DOHH2 (cell line): ENCODE data around the gene CFAP46.

Experiments
- H3F3A ChIP-seq: fragments of 200-600 bp; sonication (generic), shearing (Covaris generic); 2 replicates; pipeline ENCODE4 v1.6.0; 2016; ENCODE audit warnings: antibody characterized with exemption, mild to moderate bottlenecking; ENCODE audit not compliant: control insufficient read depth, insufficient read depth
- H3K27ac ChIP-seq: fragments of 200-600 bp; sonication (generic); 2 replicates; pipeline ENCODE4 v1.5.1; 2014; ENCODE audit warnings: low read depth, mild to moderate bottlenecking, low read length, moderate library complexity
- H3K27me3 ChIP-seq: fragments of 200-600 bp; sonication (generic); 2 replicates; pipeline ENCODE4 v1.6.1; 2014; ENCODE audit warnings: mild to moderate bottlenecking, low read length, mixed read lengths; ENCODE audit not compliant: control insufficient read depth
- H3K36me3 ChIP-seq: fragments of 200-600 bp; sonication (generic); 2 replicates; pipeline ENCODE4 v1.6.1; 2014; ENCODE audit warnings: mild to moderate bottlenecking, low read length, moderate library complexity, mixed read lengths; ENCODE audit not compliant: control insufficient read depth
- H3K4me1 ChIP-seq: fragments of 200-600 bp; sonication (generic); 2 replicates; pipeline ENCODE4 v1.6.1; 2014; ENCODE audit warnings: mild to moderate bottlenecking, low read length, mixed read lengths; ENCODE audit not compliant: control insufficient read depth
- H3K4me2 ChIP-seq: fragments of 200-600 bp; sonication (generic); 2 replicates; pipeline ENCODE4 v1.6.0; 2014; ENCODE audit warnings: mild to moderate bottlenecking, low read length, moderate library complexity
- H3K4me3 ChIP-seq: fragments of 200-600 bp; sonication (generic); 2 replicates; pipeline ENCODE4 v1.5.1; 2014; ENCODE audit warnings: mild to moderate bottlenecking, low read length, mixed read lengths
- H3K79me2 ChIP-seq: fragments of 200-600 bp; sonication (generic); 2 replicates; pipeline ENCODE4 v1.6.1; 2014; ENCODE audit warnings: mild to moderate bottlenecking, low read length, mixed read lengths; ENCODE audit not compliant: control insufficient read depth
- H3K9me2 ChIP-seq: fragments of 200-600 bp; sonication (generic); replicated peaks from 2 replicates; pipeline ENCODE4 v1.6.1; 2014; ENCODE audit warnings: mild to moderate bottlenecking, low read length, mixed read lengths; ENCODE audit not compliant: control insufficient read depth
- H3K9me3 ChIP-seq: fragments of 200-600 bp; sonication (generic); 2 replicates; pipeline ENCODE4 v1.6.1; 2014; ENCODE audit warnings: antibody characterized with exemption, low read length, mixed read lengths; ENCODE audit not compliant: control insufficient read depth, insufficient read depth
- H4K20me1 ChIP-seq: fragments of 200-600 bp; sonication (generic); 2 replicates; pipeline ENCODE4 v1.6.0; 2014; ENCODE audit warnings: low read depth, mild to moderate bottlenecking, antibody characterized with exemption, low read length, moderate library complexity; ENCODE audit not compliant: control insufficient read depth, insufficient read depth
- EZH2phosphoT487 ChIP-seq: fragments of 200-600 bp; sonication (generic); IDR thresholded peaks from 2 replicates; pipeline ENCODE4 v1.6.1; 2017; ENCODE audit warnings: borderline replicate concordance, mild to moderate bottlenecking, antibody characterized with exemption, low read length, moderate library complexity, mixed read lengths
- TF ChIP-seq, protein P1 (sequence below): fragments of 200-600 bp; sonication (generic); IDR thresholded peaks from one replicate; pipeline ENCODE4 v1.5.1; 2014; ENCODE audit warnings: antibody characterized with exemption, mild to moderate bottlenecking, low read depth, low read length; ENCODE audit not compliant: poor library complexity, severe bottlenecking

CFAP46 gene

DNA sequence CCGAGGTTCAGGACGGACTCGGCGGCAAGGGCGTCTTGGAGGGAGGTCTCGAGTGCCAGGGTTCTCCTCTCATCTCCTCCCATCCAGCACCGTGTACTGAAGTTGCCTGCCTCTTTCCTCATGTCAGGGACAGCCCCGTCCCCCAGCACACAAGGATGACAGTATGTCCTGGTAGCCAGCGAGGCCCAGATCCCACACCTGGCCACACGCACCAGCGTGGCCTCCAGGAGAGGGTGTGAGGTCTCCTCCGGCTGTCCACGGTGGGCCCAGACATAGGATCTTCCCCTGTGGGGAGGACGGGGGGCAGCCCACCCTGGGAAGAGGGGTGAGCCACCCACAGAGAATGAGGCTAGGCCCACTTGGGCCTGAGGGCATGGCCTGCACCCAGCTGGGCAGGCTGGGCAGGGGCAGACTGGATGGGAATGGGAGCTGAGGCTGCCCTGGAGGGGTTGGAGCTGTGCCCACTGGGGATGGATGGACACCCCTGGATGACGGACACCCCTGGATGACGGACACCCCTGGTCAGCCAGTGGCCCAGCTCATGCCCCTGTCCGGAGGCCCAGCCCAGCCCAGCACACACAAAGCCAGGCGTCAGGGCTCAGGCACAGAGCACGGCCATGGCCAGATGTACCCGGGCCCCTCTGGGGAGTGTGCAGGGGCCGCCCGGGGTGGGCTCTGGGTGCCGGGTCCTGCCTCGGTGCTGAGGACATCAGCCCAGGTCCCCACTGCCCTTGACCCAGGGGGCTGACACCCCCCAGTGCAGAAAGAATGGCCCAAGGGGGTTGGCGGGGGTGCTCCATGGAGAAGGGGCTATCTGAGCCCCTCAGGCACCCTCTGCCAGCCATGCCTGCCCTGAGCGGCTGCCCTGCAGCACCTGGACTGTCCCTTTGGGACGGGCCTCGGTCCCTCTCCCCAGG is 30.9 kb upstream of the CFAP46 start:
- H4K20me1 ChIP-seq = no peaks in the 10 kb centered on the region
- H3K9me3 ChIP-seq = peaks cover 3% of the 10 kb centered on the region; the same call in 1 of the 2 replicates
- H3F3A ChIP-seq = no peaks in the 10 kb centered on the region
- H3K9me2 ChIP-seq = no peaks in the 10 kb centered on the region
- H3K79me2 ChIP-seq = no peaks in the 10 kb centered on the region
- no peak overlapping the region for H3K4me3 ChIP-seq
- H3K4me1 ChIP-seq = no peaks in the 10 kb centered on the region
- H3K27ac ChIP-seq = no peak overlapping the region
- no peaks in the 10 kb centered on the region for H3K27me3 ChIP-seq
- no peaks in the 10 kb centered on the region for H3K36me3 ChIP-seq
- H3K4me2 ChIP-seq = no peak overlapping the region
- TF ChIP-seq EZH2phosphoT487 = no peak
- TF ChIP-seq, protein P1, sequence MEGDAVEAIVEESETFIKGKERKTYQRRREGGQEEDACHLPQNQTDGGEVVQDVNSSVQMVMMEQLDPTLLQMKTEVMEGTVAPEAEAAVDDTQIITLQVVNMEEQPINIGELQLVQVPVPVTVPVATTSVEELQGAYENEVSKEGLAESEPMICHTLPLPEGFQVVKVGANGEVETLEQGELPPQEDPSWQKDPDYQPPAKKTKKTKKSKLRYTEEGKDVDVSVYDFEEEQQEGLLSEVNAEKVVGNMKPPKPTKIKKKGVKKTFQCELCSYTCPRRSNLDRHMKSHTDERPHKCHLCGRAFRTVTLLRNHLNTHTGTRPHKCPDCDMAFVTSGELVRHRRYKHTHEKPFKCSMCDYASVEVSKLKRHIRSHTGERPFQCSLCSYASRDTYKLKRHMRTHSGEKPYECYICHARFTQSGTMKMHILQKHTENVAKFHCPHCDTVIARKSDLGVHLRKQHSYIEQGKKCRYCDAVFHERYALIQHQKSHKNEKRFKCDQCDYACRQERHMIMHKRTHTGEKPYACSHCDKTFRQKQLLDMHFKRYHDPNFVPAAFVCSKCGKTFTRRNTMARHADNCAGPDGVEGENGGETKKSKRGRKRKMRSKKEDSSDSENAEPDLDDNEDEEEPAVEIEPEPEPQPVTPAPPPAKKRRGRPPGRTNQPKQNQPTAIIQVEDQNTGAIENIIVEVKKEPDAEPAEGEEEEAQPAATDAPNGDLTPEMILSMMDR = no peak

DNA sequence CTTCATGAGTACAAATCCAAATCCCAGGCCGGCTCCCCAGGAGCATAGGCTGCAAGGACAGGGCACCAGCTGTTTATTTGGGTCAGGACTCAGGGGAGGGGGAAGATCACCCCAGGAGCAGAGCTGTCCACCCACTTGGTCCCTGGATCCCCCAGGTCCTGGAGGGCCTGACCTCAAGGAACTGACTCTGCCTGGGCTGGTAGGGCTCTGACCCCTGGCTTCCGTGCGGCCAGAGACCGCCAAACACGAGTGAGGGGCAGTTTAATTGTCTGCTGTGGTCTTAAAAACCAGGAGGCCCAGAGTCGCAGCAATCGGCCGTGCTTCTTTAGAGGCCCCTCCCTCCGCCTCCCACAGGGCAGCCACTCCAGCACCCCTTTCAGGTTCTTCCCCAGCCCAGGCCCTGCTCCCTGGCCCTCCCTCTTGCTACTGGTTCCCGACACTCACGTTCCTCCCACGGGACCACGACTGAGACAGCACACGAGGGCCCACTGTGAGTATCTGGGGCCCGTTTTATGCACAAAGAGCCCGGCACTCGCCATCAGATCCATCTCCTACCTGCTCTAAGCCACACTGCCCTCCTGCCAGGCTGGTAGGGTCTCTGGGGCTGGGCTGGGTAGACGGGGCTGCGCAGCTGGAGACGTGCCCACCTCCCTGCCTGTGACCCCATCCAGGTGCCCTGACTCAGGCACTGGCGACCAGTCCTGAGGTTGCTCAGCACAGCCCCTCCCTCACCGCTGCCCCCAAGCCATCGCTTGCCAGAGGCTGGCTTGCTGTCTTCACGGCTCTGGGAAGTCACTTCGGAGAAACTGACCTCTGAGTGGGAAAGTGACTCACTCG is 30.0 kb upstream of the CFAP46 start:
- TF ChIP-seq EZH2phosphoT487 = no peak
- TF ChIP-seq, protein P1 = no peak
- no peaks in the 10 kb centered on the region for H3K36me3 ChIP-seq
- no peaks in the 10 kb centered on the region for H3K9me2 ChIP-seq
- H4K20me1 ChIP-seq = no peaks in the 10 kb centered on the region
- no peaks in the 10 kb centered on the region for H3K27me3 ChIP-seq
- no peak overlapping the region for H3K4me3 ChIP-seq
- no peak overlapping the region for H3K4me2 ChIP-seq
- no peak overlapping the region for H3K27ac ChIP-seq
- H3F3A ChIP-seq = no peaks in the 10 kb centered on the region
- no peaks in the 10 kb centered on the region for H3K79me2 ChIP-seq
- H3K4me1 ChIP-seq = no peaks in the 10 kb centered on the region
- peaks cover 3% of the 10 kb centered on the region; the same call in 1 of the 2 replicates for H3K9me3 ChIP-seq

DNA sequence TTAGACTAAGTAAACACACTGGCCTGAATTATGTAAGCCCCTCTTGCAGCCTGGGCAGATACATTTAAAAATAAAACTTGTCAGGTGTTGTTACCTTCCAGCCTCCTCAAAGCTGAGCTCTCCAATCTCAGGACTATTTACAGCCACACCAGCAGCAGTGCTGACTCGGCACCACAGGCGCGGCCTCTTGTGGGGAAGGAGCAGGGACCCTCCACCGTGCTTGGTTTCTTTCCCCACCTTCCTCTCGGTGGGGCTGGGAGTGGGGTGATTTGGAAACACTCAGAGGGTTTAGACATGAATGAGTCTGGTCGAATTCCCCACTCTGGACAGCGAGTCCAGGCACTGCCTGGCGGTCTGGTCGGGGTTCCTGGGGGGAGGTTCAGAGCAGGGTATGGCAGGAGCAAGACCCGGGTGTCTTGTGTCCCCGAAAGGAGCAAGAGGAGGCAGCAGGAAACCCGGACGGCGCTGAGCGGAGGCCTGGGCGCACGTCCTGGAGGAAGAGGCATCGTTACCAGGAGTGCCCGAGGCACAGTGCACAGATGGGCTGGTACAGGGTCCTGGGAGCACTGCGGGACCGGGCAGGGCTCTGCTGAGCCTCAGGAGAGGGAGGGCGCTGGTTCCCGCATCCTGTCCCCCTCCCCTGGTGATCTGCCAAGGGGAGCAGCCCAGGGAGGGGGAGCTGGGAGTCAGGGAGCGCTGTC is 29.2 kb upstream of the CFAP46 start:
- TF ChIP-seq, protein P1 = no peak
- no peak for TF ChIP-seq EZH2phosphoT487
- Histone ChIP-seq H3K4me2 (no peak overlapping the region), H3K9me3 (peaks cover 3% of the 10 kb centered on the region; the same call in 1 of the 2 replicates), H3K36me3 (no peaks in the 10 kb centered on the region), H3K4me3 (no peak overlapping the region), H3K79me2 (no peaks in the 10 kb centered on the region), H3K9me2 (no peaks in the 10 kb centered on the region), H3F3A (no peaks in the 10 kb centered on the region), H4K20me1 (no peaks in the 10 kb centered on the region), H3K27ac (no peak overlapping the region), H3K27me3 (no peaks in the 10 kb centered on the region), H3K4me1 (no peaks in the 10 kb centered on the region)
